Measurements from ENCODE around the gene PANK4. TPM values are rescaled to one million over a fixed set of nuclear protein-coding genes. Genes with fewer than 3 reads are reported as not detected.

The PANK4 gene
- total RNA-seq, 1 experiment from 2014 or later: 20.5 TPM

GRCh38 chr1:2472561-2473177 lies 53.7 kb downstream of the PANK4 start:
- intact Hi-C loops (cut with micrococcal nuclease; ENCODE audit: unreplicated experiment): no loop called here
- no peaks in the 10 kb centered on the region for H3K79me2 ChIP-seq (ENCODE audit: low read depth)
- no TSS peak for BruUV-seq (replicated peaks)

GRCh38 chr1:2472109-2472508 lies 54.3 kb downstream of the PANK4 start:
- Histone ChIP-seq H3K9me2 (ENCODE audit: insufficient read depth) (no peaks in the 10 kb centered on the region), H4K20me1 (ENCODE audit: insufficient read depth) (0 out of 2 replicates have a peak, but pooled peaks cover 5% of the 10 kb centered on the region), H3K4me3 (no peak overlapping the region), H3K27ac (no peak overlapping the region), H3K9me3 (ENCODE audit: insufficient read depth, low read depth) (no peaks in the 10 kb centered on the region), H3K4me1 (replicated peaks; ENCODE audit: insufficient read depth) (no peaks in the 10 kb centered on the region), H3K79me2 (ENCODE audit: low read depth) (no peaks in the 10 kb centered on the region), H2AFZ (no peak overlapping the region), H3K27me3 (ENCODE audit: insufficient read depth, low read depth) (peaks cover 74% of the 10 kb centered on the region), H3K36me3 (ENCODE audit: low read depth) (no peaks in the 10 kb centered on the region), H3K4me2 (no peak overlapping the region), H3F3A (ENCODE audit: insufficient read depth, low read depth) (peaks cover 6% of the 10 kb centered on the region; the same call in 1 of the 2 replicates)
- BruUV-seq (replicated peaks): no TSS peak
- no peak for DNase-seq
- POLR2A ChIA-PET (ENCODE audit: unreplicated experiment): no interaction called here
- no peak for TF ChIP-seq CTCF (conservative IDR thresholded peaks at IDR 0.05)
- intact Hi-C loops (cut with micrococcal nuclease; ENCODE audit: unreplicated experiment): no loop called here
- CTCF ChIA-PET: no interaction called here

More at GRCh38 chr1:2472561-2473177, 53.7 kb downstream of the PANK4 start:
- Histone ChIP-seq H3K4me1 (replicated peaks; ENCODE audit: insufficient read depth) (no peaks in the 10 kb centered on the region), H2AFZ (no peak overlapping the region), H3K4me3 (no peak overlapping the region), H3K36me3 (ENCODE audit: low read depth) (no peaks in the 10 kb centered on the region), H3K9me2 (ENCODE audit: insufficient read depth) (no peaks in the 10 kb centered on the region), H3K9me3 (ENCODE audit: insufficient read depth, low read depth) (no peaks in the 10 kb centered on the region), H4K20me1 (ENCODE audit: insufficient read depth) (0 out of 2 replicates have a peak, but pooled peaks cover 5% of the 10 kb centered on the region), H3K27ac (no peak overlapping the region), H3F3A (ENCODE audit: insufficient read depth, low read depth) (peaks cover 6% of the 10 kb centered on the region; the same call in 1 of the 2 replicates), H3K4me2 (no peak overlapping the region), H3K27me3 (ENCODE audit: insufficient read depth, low read depth) (peaks cover 78% of the 10 kb centered on the region)
- TF ChIP-seq EZH2 (IDR thresholded peaks at IDR 0.05; ENCODE audit: low read depth): no peak
- TF ChIP-seq CTCF (conservative IDR thresholded peaks at IDR 0.05): no peak
- ChIA-PET CTCF (no interaction called here), POLR2A (ENCODE audit: unreplicated experiment) (no interaction called here)
- no peak for DNase-seq

GRCh38 chr1:2471587-2472001 lies 54.8 kb downstream of the PANK4 start:
- Histone ChIP-seq H3K27me3 (ENCODE audit: insufficient read depth, low read depth) (peaks cover 73% of the 10 kb centered on the region), H3K4me3 (no peak overlapping the region), H3K4me2 (no peak overlapping the region), H2AFZ (no peak overlapping the region), H3K79me2 (ENCODE audit: low read depth) (no peaks in the 10 kb centered on the region), H3F3A (ENCODE audit: insufficient read depth, low read depth) (peaks cover 6% of the 10 kb centered on the region; the same call in 1 of the 2 replicates), H3K9me3 (ENCODE audit: insufficient read depth, low read depth) (no peaks in the 10 kb centered on the region), H4K20me1 (ENCODE audit: insufficient read depth) (0 out of 2 replicates have a peak, but pooled peaks cover 5% of the 10 kb centered on the region), H3K4me1 (replicated peaks; ENCODE audit: insufficient read depth) (no peaks in the 10 kb centered on the region), H3K36me3 (ENCODE audit: low read depth) (no peaks in the 10 kb centered on the region), H3K27ac (no peak overlapping the region), H3K9me2 (ENCODE audit: insufficient read depth) (no peaks in the 10 kb centered on the region)
- CTCF ChIA-PET: no interaction called here
- no TSS peak for BruUV-seq (replicated peaks)
- no peak for TF ChIP-seq CTCF (conservative IDR thresholded peaks at IDR 0.05)
- TF ChIP-seq EZH2 (IDR thresholded peaks at IDR 0.05; ENCODE audit: low read depth): no peak
- no peak for DNase-seq
- intact Hi-C loops (cut with micrococcal nuclease; ENCODE audit: unreplicated experiment): no loop called here
- POLR2A ChIA-PET (ENCODE audit: unreplicated experiment): no interaction called here
